Right kidney (tissue), 9 donors: ENCODE data around the gene GNPAT.

Experiments
- DNase-seq: peaks from one replicate; pipeline ENCODE4 v3.0.0-alpha.2; 2016
- long read RNA-seq, 8 donors: transcript quantifications; one replicate each; lab custom pipeline, GENCODE V29; 2026

Gene GNPAT
- long read RNA-seq, donor 1, transcript GNPAT-201 (16 exons, 2,643 nt) = major isoform, 10 of 22 reads
- long read RNA-seq, donor 1, partial matches to known transcripts = 11 of 22 reads
- long read RNA-seq, donor 1, other reads (novel, unspliced or antisense) = 0 of 22 reads
- long read RNA-seq, donor 2, transcript GNPAT-201 (16 exons, 2,643 nt) = major isoform, 10 of 10 reads
- long read RNA-seq, donor 2, partial matches to known transcripts = 0 of 10 reads
- long read RNA-seq, donor 2, other reads (novel, unspliced or antisense) = 0 of 10 reads
- long read RNA-seq, donor 3, transcript GNPAT-201 (16 exons, 2,643 nt) = major isoform, 7 of 7 reads
- long read RNA-seq, donor 3, partial matches to known transcripts = 0 of 7 reads
- long read RNA-seq, donor 3, other reads (novel, unspliced or antisense) = 0 of 7 reads
- long read RNA-seq, donor 4, transcript GNPAT-201 (16 exons, 2,643 nt) = major isoform, 13 of 25 reads
- long read RNA-seq, donor 4, partial matches to known transcripts = 11 of 25 reads
- long read RNA-seq, donor 4, other reads (novel, unspliced or antisense) = 0 of 25 reads
- long read RNA-seq, donor 5, transcript GNPAT-201 (16 exons, 2,643 nt) = major isoform, 11 of 17 reads
- long read RNA-seq, donor 5, partial matches to known transcripts = 6 of 17 reads
- long read RNA-seq, donor 5, other reads (novel, unspliced or antisense) = 0 of 17 reads
- long read RNA-seq, donor 6, transcript GNPAT-201 (16 exons, 2,643 nt) = major isoform, 15 of 20 reads
- long read RNA-seq, donor 6, partial matches to known transcripts = 5 of 20 reads
- long read RNA-seq, donor 6, other reads (novel, unspliced or antisense) = 0 of 20 reads
- long read RNA-seq, donor 7, transcript GNPAT-201 (16 exons, 2,643 nt) = major isoform, 17 of 25 reads
- long read RNA-seq, donor 7, partial matches to known transcripts = 6 of 25 reads
- long read RNA-seq, donor 7, other reads (novel, unspliced or antisense) = 0 of 25 reads
- long read RNA-seq, donor 8, transcript GNPAT-201 (16 exons, 2,643 nt) = major isoform, 12 of 14 reads
- long read RNA-seq, donor 8, partial matches to known transcripts = 0 of 14 reads
- long read RNA-seq, donor 8, other reads (novel, unspliced or antisense) = 0 of 14 reads

- DNase-seq = peak; percentile 93
Measured at GRCh38 chr1:231240883-231241735, at the start of gene GNPAT. Gene GNPAT (plus strand): TSS chr1:231241212. CDS start chr1:231241379, 167 bp downstream.

- DNase-seq = peak; percentile 36
Measured at GRCh38 chr1:231192620-231193163, 48.3 kb upstream of the GNPAT start.

GRCh38 chr1:231193710-231194340 lies 47.2 kb upstream of the GNPAT start:
- DNase-seq = no peak

- DNase-seq = no peak
Measured at GRCh38 chr1:231194476-231194842, 46.6 kb upstream of the GNPAT start.

GRCh38 chr1:231194843-231195516 lies 46.0 kb upstream of the GNPAT start:
- no peak for DNase-seq

- no peak for DNase-seq
Measured at GRCh38 chr1:231196307-231196706, 44.7 kb upstream of the GNPAT start.

- no peak for DNase-seq
Measured at GRCh38 chr1:231196728-231197127, 44.3 kb upstream of the GNPAT start.

GRCh38 chr1:231199868-231200267 lies 41.1 kb upstream of the GNPAT start:
- DNase-seq = no peak

- no peak for DNase-seq
Measured at GRCh38 chr1:231200388-231201031, 40.5 kb upstream of the GNPAT start.

GRCh38 chr1:231201375-231201978 lies 39.5 kb upstream of the GNPAT start:
- DNase-seq = no peak

- no peak for DNase-seq
Measured at GRCh38 chr1:231201979-231202633, 38.9 kb upstream of the GNPAT start.

- DNase-seq = no peak
Measured at GRCh38 chr1:231203259-231204057, 37.6 kb upstream of the GNPAT start.

- no peak for DNase-seq
Measured at GRCh38 chr1:231206856-231207255, 34.2 kb upstream of the GNPAT start.

- no peak for DNase-seq
Measured at GRCh38 chr1:231207437-231207836, 33.6 kb upstream of the GNPAT start.

- DNase-seq = no peak
Measured at GRCh38 chr1:231208980-231209379, 32.0 kb upstream of the GNPAT start.

GRCh38 chr1:231209531-231209930 lies 31.5 kb upstream of the GNPAT start:
- DNase-seq = no peak

- no peak for DNase-seq
Measured at GRCh38 chr1:231210126-231210525, 30.9 kb upstream of the GNPAT start.
